KMS-11 (cell line): ENCODE results near the gene FFAR3.

ENCODE experiments used
- H2AFZ ChIP-seq: fragments of 200-600 bp; sonication (generic); 2 replicates; pipeline ENCODE4 v1.6.1; 2016; ENCODE audit warnings: antibody characterized with exemption, mixed run types, low read depth
- H3K27ac ChIP-seq: fragments of 200-600 bp; sonication (generic); 2 replicates; pipeline ENCODE4 v1.6.1; 2016; ENCODE audit warnings: mild to moderate bottlenecking, mixed run types
- H3K27me3 ChIP-seq: fragments of 200-600 bp; sonication (generic); 2 replicates; pipeline ENCODE4 v1.6.1; 2017; ENCODE audit warnings: mild to moderate bottlenecking, low read depth, mixed run types, moderate library complexity; ENCODE audit not compliant: insufficient read depth
- H3K36me3 ChIP-seq: fragments of 200-600 bp; sonication (generic); 2 replicates; pipeline ENCODE4 v1.6.1; 2017; ENCODE audit warnings: mild to moderate bottlenecking, mixed run types; ENCODE audit not compliant: insufficient read depth
- H3K4me1 ChIP-seq: fragments of 200-600 bp; sonication (generic); 2 replicates; pipeline ENCODE4 v1.6.1; 2016; ENCODE audit warnings: mild to moderate bottlenecking, low read depth, mixed run types; ENCODE audit not compliant: poor library complexity, severe bottlenecking
- H3K4me2 ChIP-seq: fragments of 200-600 bp; sonication (generic); 2 replicates; pipeline ENCODE4 v1.7.0; 2016; ENCODE audit warnings: mild to moderate bottlenecking, mixed run types
- H3K4me3 ChIP-seq: fragments of 200-600 bp; sonication (generic); IDR thresholded peaks from 2 replicates; pipeline ENCODE4 v1.6.1; 2017; ENCODE audit warnings: low read depth, low read length, mixed read lengths; ENCODE audit not compliant: insufficient read depth
- H3K79me2 ChIP-seq: fragments of 200-600 bp; sonication (generic); 2 replicates; pipeline ENCODE4 v1.6.1; 2016; ENCODE audit warnings: low read depth, mixed run types; ENCODE audit not compliant: insufficient read depth
- H3K9ac ChIP-seq: fragments of 200-600 bp; sonication (generic); 2 replicates; pipeline ENCODE4 v1.6.1; 2016; ENCODE audit warnings: mild to moderate bottlenecking, mixed run types
- H4K20me1 ChIP-seq: fragments of 200-600 bp; sonication (generic); 2 replicates; pipeline ENCODE4 v1.6.1; 2016; ENCODE audit warnings: mild to moderate bottlenecking, mixed run types; ENCODE audit not compliant: insufficient read depth
- CTCF ChIP-seq: fragments of 200-600 bp; sonication (generic); conservative IDR thresholded peaks from 2 replicates; pipeline ENCODE4 v1.6.1; 2017; ENCODE audit warnings: low read depth, mild to moderate bottlenecking, antibody characterized with exemption, low read length, moderate library complexity, mixed read lengths

The FFAR3 gene

DNA sequence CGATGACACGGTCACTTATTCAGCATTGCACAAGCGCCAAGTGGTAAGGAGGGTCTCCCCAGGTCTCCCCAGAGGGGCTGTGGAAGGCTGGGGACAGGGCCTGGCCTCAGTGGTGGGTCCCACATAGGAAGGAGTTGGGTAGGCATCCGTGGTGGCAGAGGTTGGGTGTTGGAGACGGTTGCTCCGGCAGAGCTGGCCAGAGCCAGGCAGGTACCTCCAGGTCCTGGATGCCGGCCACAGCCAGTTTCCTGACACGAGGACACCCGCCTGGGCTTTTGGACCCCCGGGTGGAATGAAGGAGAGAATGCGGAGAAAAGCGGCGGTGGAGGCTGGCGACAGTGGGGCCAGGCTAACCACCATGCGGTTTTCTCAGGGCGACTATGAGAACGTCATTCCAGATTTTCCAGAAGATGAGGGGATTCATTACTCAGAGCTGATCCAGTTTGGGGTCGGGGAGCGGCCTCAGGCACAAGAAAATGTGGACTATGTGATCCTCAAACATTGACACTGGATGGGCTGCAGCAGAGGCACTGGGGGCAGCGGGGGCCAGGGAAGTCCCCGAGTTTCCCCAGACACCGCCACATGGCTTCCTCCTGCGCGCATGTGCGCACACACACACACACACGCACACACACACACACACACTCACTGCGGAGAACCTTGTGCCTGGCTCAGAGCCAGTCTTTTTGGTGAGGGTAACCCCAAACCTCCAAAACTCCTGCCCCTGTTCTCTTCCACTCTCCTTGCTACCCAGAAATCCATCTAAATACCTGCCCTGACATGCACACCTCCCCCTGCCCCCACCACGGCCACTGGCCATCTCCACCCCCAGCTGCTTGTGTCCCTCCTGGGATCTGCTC is 11.8 kb upstream of the FFAR3 start:
- Histone ChIP-seq H3K36me3 (no peaks in the 10 kb centered on the region), H3K4me1 (no peaks in the 10 kb centered on the region), H4K20me1 (no peaks in the 10 kb centered on the region), H3K79me2 (no peaks in the 10 kb centered on the region), H3K27ac (no peak overlapping the region), H3K9ac (no peak overlapping the region), H3K4me2 (no peak overlapping the region), H2AFZ (no peak overlapping the region), H3K27me3 (peaks cover 69% of the 10 kb centered on the region), H3K4me3 (no peak overlapping the region)
- no peak for TF ChIP-seq CTCF

GRCh38 chr19:35347171-35347929 is 10.9 kb upstream of the FFAR3 start, which contains the start of gene FFAR1:
FFAR1 (plus strand) TSS chr19:35347902; CDS start chr19:35351552, 3,650 bp downstream.
- Histone ChIP-seq H4K20me1 (no peaks in the 10 kb centered on the region), H3K27ac (no peak within 1 kb of the TSS), H3K4me2 (no peak within 1 kb of the TSS), H3K9ac (no peak within 1 kb of the TSS), H3K4me1 (no peaks in the 10 kb centered on the region), H3K27me3 (peaks cover 71% of the 10 kb centered on the region), H3K79me2 (no peaks in the 10 kb centered on the region), H3K4me3 (no peak within 1 kb of the TSS), H2AFZ (no peak within 1 kb of the TSS), H3K36me3 (no peaks in the 10 kb centered on the region)
- TF ChIP-seq CTCF: no peak

DNA sequence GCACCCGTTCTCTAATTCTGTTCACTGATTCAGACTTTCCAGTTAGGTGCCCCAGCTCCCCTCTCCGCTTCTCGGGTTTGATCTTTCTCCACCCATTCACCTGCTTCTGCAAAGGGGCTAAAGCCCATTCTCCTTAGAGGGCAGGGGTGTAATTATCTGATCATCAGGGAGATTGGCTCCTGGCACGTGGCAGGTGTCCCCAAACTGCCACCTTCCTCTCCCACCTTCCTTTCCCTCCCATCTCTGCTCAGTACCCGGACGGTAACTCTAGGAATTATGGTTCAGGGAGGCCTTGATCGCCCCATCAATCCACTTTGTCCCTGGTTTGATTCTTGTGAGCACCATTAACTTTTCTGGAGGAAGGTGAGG is 10.3 kb upstream of the FFAR3 start:
- Histone ChIP-seq H3K36me3 (no peaks in the 10 kb centered on the region), H3K4me3 (no peak overlapping the region), H4K20me1 (no peaks in the 10 kb centered on the region), H3K9ac (no peak overlapping the region), H3K4me2 (no peak overlapping the region), H3K27ac (no peak overlapping the region), H3K4me1 (no peaks in the 10 kb centered on the region), H3K79me2 (no peaks in the 10 kb centered on the region), H3K27me3 (peaks cover 66% of the 10 kb centered on the region), H2AFZ (no peak overlapping the region)
- TF ChIP-seq CTCF: no peak

DNA sequence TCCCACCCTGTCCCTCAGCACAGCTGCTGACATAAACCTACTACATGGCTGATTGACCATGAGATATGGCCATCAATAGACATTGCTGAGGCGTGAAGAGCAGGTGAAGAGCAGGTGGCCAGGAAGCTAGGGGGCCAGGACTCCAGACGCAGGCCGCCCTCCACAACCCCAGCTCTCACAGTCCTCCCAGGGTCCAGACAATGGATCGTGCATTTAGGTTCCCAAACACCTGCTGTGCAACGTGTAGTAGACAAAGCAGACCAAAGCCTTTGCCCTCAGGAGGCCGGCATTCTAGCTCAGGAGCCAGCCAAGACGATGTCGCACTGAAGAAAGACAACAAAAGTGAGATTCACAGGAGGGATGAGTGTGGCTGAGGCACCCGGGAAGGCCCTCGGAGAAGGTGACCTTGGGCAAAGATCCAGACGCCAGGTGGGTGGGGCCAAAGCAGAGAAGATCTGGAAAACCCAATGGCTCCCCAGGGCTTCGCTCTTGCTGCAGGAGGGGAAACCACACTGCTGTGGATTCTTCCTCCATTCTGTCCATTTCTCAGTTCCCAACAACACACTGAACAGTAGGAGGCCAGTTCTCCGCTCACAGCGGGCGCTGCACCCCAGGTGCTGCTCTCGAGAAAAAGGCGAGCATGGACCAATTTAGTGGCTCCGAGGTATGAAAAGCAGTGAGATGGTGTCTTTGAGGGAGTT is 9.2 kb upstream of the FFAR3 start:
- Histone ChIP-seq H2AFZ (no peak overlapping the region), H3K27ac (no peak overlapping the region), H3K79me2 (no peaks in the 10 kb centered on the region), H3K36me3 (no peaks in the 10 kb centered on the region), H3K4me1 (no peaks in the 10 kb centered on the region), H3K4me3 (no peak overlapping the region), H3K9ac (no peak overlapping the region), H3K4me2 (no peak overlapping the region), H4K20me1 (no peaks in the 10 kb centered on the region), H3K27me3 (peaks cover 63% of the 10 kb centered on the region)
- TF ChIP-seq CTCF: no peak
